ENCODE results near the gene CTNNBL1.

DNA sequence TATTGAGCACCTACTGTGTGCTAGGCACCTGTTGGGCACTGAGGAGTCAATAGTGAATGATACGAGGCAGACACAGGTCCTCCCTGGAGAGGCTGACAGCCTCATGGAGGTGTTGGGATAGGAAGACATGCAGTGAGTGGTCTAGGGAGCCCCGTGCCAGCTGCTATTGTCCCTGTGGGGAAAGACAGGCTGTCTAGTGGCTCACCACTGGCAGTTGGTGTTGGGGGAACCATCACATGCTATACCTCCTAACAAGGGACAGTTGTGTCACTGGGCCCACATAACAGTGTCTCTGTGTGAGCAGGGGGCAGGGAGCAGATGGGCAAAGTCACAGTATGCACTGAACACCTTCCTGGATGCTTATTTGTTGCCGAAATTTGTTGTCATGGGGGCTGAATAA lies 45.9 kb upstream of the CTNNBL1 start:
- TF ChIP-seq, protein P1, sequence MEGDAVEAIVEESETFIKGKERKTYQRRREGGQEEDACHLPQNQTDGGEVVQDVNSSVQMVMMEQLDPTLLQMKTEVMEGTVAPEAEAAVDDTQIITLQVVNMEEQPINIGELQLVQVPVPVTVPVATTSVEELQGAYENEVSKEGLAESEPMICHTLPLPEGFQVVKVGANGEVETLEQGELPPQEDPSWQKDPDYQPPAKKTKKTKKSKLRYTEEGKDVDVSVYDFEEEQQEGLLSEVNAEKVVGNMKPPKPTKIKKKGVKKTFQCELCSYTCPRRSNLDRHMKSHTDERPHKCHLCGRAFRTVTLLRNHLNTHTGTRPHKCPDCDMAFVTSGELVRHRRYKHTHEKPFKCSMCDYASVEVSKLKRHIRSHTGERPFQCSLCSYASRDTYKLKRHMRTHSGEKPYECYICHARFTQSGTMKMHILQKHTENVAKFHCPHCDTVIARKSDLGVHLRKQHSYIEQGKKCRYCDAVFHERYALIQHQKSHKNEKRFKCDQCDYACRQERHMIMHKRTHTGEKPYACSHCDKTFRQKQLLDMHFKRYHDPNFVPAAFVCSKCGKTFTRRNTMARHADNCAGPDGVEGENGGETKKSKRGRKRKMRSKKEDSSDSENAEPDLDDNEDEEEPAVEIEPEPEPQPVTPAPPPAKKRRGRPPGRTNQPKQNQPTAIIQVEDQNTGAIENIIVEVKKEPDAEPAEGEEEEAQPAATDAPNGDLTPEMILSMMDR (conservative IDR thresholded peaks at IDR 0.05; ENCODE audit: low read depth, low read length): no peak
- no peak for TF ChIP-seq EZH2 (IDR thresholded peaks at IDR 0.05; ENCODE audit: low read length, unreplicated experiment)
